Muscle of leg (tissue), 16 donors: ENCODE measurements around the gene MSI2. TPM values are rescaled to one million over a fixed set of nuclear protein-coding genes. Genes with fewer than 3 reads are reported as not detected.

Experiments used
- DNase-seq: peaks from one replicate; pipeline ENCODE4 v3.0.0; 2013
- H3K27ac ChIP-seq: one replicate; pipeline ENCODE4 v1.5.1; 2013; ENCODE audit warnings: mild to moderate bottlenecking, low read length, control low read depth
- H3K27me3 ChIP-seq: one replicate; pipeline ENCODE4 v1.6.1; 2013; ENCODE audit warnings: low read length; ENCODE audit not compliant: control insufficient read depth, insufficient read depth
- H3K36me3 ChIP-seq: one replicate; pipeline ENCODE4 v1.6.1; 2013; ENCODE audit warnings: low read length; ENCODE audit not compliant: control insufficient read depth, insufficient read depth
- H3K4me1 ChIP-seq: one replicate; pipeline ENCODE4 v1.6.1; 2013; ENCODE audit warnings: low read length; ENCODE audit not compliant: control insufficient read depth, insufficient read depth
- H3K4me3 ChIP-seq: one replicate; pipeline ENCODE4 v1.5.1; 2013; ENCODE audit warnings: low read length, control low read depth
- H3K9me3 ChIP-seq: replicated peaks from 2 replicates; pipeline ENCODE4 v1.6.1; 2013; ENCODE audit warnings: low read depth, low read length; ENCODE audit not compliant: control insufficient read depth
- WGBS: methylation state at CpG from one replicate; pipeline ENCODE4 v1.1.5; 2013; ENCODE audit warnings: missing lambda C conversion rate; ENCODE audit not compliant: insufficient coverage; 5-methylcytosine and 5-hydroxymethylcytosine counted together
- long read RNA-seq, 11 donors: transcript quantifications; one replicate each; lab custom pipeline, GENCODE V29; 2026
- polyA plus RNA-seq, 8 donors: library from polyadenylated mRNA; unstranded; fragments of 120-200 nt; gene quantifications; one replicate each; pipeline versions ENCODE4 v1.2.1 to v1.2.3, GENCODE V29; 2013; ENCODE audit warnings: inconsistent platforms in 1 of 8, low replicate concordance in 1 of 8; ENCODE audit not compliant: insufficient read length in 8 of 8, insufficient read depth in 1 of 8
- total RNA-seq: library from RNA; stranded (reverse); fragments of 120-200 nt; gene quantifications from one replicate; pipeline ENCODE4 v1.2.4, GENCODE V29; 2013

The MSI2 gene
- 26.4 TPM for total RNA-seq
- polyA plus RNA-seq = 10 to 100 TPM; 21.5 to 32.0 (median 27.6) TPM
- long read RNA-seq, donor 1, partial matches to known transcripts = 0 of 1 reads
- long read RNA-seq, donor 1, other reads (novel, unspliced or antisense) = 0 of 1 reads
- long read RNA-seq, donor 2 = 0 reads
- long read RNA-seq, donor 3, full-length matches to known transcripts = 7 of 7 reads
- long read RNA-seq, donor 3, partial matches to known transcripts = 0 of 7 reads
- long read RNA-seq, donor 3, other reads (novel, unspliced or antisense) = 0 of 7 reads
- long read RNA-seq, donor 4, partial matches to known transcripts = 0 of 1 reads
- long read RNA-seq, donor 4, other reads (novel, unspliced or antisense) = 0 of 1 reads
- long read RNA-seq, donor 5, full-length matches to known transcripts = 6 of 12 reads
- long read RNA-seq, donor 5, partial matches to known transcripts = 6 of 12 reads
- long read RNA-seq, donor 5, other reads (novel, unspliced or antisense) = 0 of 12 reads
- long read RNA-seq, donor 6, full-length matches to known transcripts = 2 of 2 reads
- long read RNA-seq, donor 6, partial matches to known transcripts = 0 of 2 reads
- long read RNA-seq, donor 6, other reads (novel, unspliced or antisense) = 0 of 2 reads
- long read RNA-seq, donor 7, partial matches to known transcripts = 15 of 15 reads
- long read RNA-seq, donor 7, other reads (novel, unspliced or antisense) = 0 of 15 reads
- long read RNA-seq, donor 8, full-length matches to known transcripts = 1 of 21 reads
- long read RNA-seq, donor 8, partial matches to known transcripts = 20 of 21 reads
- long read RNA-seq, donor 8, other reads (novel, unspliced or antisense) = 0 of 21 reads
- long read RNA-seq, donor 9 = 0 reads
- long read RNA-seq, donor 10, full-length matches to known transcripts = 2 of 55 reads
- long read RNA-seq, donor 10, partial matches to known transcripts = 53 of 55 reads
- long read RNA-seq, donor 10, other reads (novel, unspliced or antisense) = 0 of 55 reads
- long read RNA-seq, donor 11 = 0 reads

DNA sequence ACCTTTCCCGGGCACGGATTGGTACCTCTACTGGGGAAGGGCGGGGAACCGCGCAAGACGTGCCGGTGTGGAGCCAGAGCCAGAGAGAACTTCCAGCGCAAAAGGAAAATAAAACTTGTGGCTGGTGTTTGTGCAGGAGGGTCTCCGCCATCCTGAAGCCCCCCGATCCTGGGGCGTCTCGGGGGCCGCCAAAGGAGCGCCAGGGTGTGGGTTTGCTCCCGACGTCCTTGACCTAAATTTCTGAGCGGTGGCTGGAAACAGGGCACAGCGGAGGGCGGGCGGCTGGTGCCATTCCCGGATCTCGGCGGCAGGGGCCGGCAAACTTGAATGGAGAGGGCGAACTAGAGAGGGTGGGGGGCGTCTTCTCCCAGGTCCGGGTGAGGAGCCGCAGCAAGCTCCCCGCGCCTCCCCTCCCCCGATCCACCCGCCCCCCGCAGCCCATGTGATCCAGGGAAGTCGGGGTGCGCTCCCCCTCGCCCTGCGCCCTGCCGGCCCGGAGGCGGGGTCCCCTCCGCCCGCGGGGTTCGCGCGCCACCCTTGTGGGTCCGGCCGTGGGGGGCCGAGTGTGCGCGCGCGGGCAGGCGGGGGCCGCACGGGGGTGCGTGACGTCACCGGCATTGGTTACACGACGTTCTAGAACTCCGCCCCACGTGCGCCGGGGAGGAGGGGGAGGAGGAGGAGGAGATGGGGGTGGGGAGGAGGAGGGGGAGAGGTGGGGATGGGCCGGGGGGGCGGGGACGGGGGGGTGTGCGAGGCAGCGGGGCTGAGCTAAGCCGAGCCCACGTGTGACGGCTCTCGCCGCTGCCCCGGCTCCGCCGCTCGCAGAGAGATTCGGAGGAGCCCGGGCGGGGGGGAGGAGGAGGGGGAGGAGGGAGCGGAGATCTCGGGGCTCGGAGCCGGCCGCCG lies at the start of gene MSI2:
TSS of gene MSI2 (plus strand) at position 748 of the 906 bp plus-strand sequence. CDS start 220 bp downstream, outside the sequence.
- Histone ChIP-seq H3K27me3 (peaks cover 10% of the 10 kb centered on the region), H3K27ac (peak within 1 kb of the TSS; percentile 52), H3K4me3 (peak within 1 kb of the TSS; percentile 72), H3K36me3 (peaks cover 5% of the 10 kb centered on the region), H3K9me3 (no peaks in the 10 kb centered on the region), H3K4me1 (peaks cover 19% of the 10 kb centered on the region)
- peak; percentile 93 for DNase-seq
- WGBS = under 1% methylated on average over 35 of the region's 88 CpGs

- H3K36me3 ChIP-seq = no peaks in the 10 kb centered on the region
- no peaks in the 10 kb centered on the region for H3K4me1 ChIP-seq
- no peak overlapping the region for H3K4me3 ChIP-seq
- no peak for DNase-seq
- no peaks in the 10 kb centered on the region for H3K9me3 ChIP-seq
- peaks cover 4% of the 10 kb centered on the region for H3K27me3 ChIP-seq
- H3K27ac ChIP-seq = no peak overlapping the region
- WGBS = no CpG with 5 or more reads among the region's 1 CpG
These were observed 49.4 kb upstream of the MSI2 start for GRCh38 chr17:57206928-57207327.

- H3K9me3 ChIP-seq = no peaks in the 10 kb centered on the region
- H3K4me3 ChIP-seq = no peak overlapping the region
- H3K4me1 ChIP-seq = no peaks in the 10 kb centered on the region
- WGBS = 40% methylated on average over 1 of the region's 2 CpGs
- H3K36me3 ChIP-seq = no peaks in the 10 kb centered on the region
- DNase-seq = no peak
- H3K27ac ChIP-seq = no peak overlapping the region
- peaks cover 4% of the 10 kb centered on the region for H3K27me3 ChIP-seq
These were observed 48.9 kb upstream of the MSI2 start for GRCh38 chr17:57207396-57207795.

DNA sequence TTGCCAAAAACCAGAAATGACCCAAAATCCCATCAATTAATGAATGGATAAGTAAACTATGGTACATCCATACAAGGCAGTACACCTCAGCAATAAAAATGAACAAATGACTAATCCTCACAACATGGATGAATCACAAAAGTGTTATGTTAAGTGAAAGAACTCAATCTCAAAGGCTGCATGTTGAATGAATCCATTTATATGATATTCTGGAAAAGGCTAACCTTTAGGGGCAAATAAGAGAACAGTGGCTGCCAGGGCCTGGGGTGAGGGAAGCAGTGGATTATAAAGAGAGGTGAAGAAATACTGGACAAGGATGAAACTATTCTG lies 46.1 kb upstream of the MSI2 start:
- no peaks in the 10 kb centered on the region for H3K9me3 ChIP-seq
- H3K36me3 ChIP-seq = no peaks in the 10 kb centered on the region
- peaks cover 4% of the 10 kb centered on the region for H3K27me3 ChIP-seq
- no peak overlapping the region for H3K4me3 ChIP-seq
- DNase-seq = no peak
- no peak overlapping the region for H3K27ac ChIP-seq
- no peaks in the 10 kb centered on the region for H3K4me1 ChIP-seq

DNA sequence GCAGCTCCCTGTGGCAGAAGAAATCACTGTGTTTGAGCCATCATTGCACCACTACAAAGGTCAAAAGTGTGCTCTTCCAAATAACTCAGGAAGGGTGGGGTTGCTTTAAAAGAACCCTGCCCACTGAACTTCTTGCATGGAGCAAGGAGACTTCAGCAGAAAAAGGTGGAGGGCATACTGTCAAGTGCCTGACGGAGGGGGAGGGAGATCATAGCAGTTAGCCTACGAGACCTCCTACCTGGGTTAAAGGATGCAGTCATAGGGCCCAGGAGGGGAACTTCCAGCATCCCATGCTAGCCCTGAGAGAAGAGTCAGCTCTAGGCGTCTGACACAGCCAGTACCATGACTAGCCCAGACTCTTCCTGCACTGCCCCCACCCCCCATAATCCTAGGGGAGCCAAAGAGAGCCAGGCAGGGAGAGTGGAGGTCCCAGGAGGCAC lies 45.3 kb upstream of the MSI2 start:
- no peak for DNase-seq
- H3K9me3 ChIP-seq = no peaks in the 10 kb centered on the region
- no peak overlapping the region for H3K4me3 ChIP-seq
- H3K4me1 ChIP-seq = no peaks in the 10 kb centered on the region
- WGBS = 81% methylated on average over 3 of the region's 3 CpGs
- peaks cover 4% of the 10 kb centered on the region for H3K27me3 ChIP-seq
- no peak overlapping the region for H3K27ac ChIP-seq
- no peaks in the 10 kb centered on the region for H3K36me3 ChIP-seq

GRCh38 chr17:57211543-57211942 lies 44.8 kb upstream of the MSI2 start:
- H3K36me3 ChIP-seq = no peaks in the 10 kb centered on the region
- peaks cover 4% of the 10 kb centered on the region for H3K27me3 ChIP-seq
- H3K4me3 ChIP-seq = no peak overlapping the region
- H3K9me3 ChIP-seq = no peaks in the 10 kb centered on the region
- H3K27ac ChIP-seq = no peak overlapping the region
- WGBS = 71% methylated on average over 1 of the region's 4 CpGs
- no peak for DNase-seq
- no peaks in the 10 kb centered on the region for H3K4me1 ChIP-seq

- WGBS = 77% methylated on average over 3 of the region's 5 CpGs
- H3K4me3 ChIP-seq = no peak overlapping the region
- no peaks in the 10 kb centered on the region for H3K36me3 ChIP-seq
- no peaks in the 10 kb centered on the region for H3K4me1 ChIP-seq
- peaks cover 4% of the 10 kb centered on the region for H3K27me3 ChIP-seq
- no peak for DNase-seq
- no peak overlapping the region for H3K27ac ChIP-seq
- H3K9me3 ChIP-seq = no peaks in the 10 kb centered on the region
These were observed 43.0 kb upstream of the MSI2 start for GRCh38 chr17:57213180-57213825.

DNA sequence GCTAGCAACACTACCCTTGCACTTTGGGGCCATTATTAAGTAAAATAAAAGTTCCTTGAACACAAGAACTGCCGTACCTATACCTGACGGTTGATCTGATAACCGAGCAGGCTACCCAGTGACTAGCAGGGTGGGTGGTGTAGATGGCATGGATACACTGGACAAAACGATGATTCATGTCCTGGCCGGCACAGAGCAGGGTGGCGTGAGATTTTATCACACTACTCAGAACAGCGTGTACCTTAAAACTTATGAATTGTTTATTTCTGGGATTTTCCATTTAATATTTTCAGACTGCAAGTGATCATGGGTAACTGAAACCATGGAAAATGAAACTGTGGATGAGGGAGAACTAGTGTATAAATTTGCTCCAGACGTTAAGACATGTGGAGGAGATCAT lies 41.0 kb upstream of the MSI2 start:
- H3K27me3 ChIP-seq = peaks cover 4% of the 10 kb centered on the region
- no peaks in the 10 kb centered on the region for H3K36me3 ChIP-seq
- H3K27ac ChIP-seq = no peak overlapping the region
- DNase-seq = no peak
- 90% methylated on average over 2 of the region's 8 CpGs for WGBS
- no peak overlapping the region for H3K4me3 ChIP-seq
- H3K4me1 ChIP-seq = no peaks in the 10 kb centered on the region
- H3K9me3 ChIP-seq = no peaks in the 10 kb centered on the region
